H1 (cell line): ENCODE results near the gene RXFP1. TPM values are rescaled to one million over a fixed set of nuclear protein-coding genes. Genes with fewer than 3 reads are reported as not detected.

Experiments
- CTCF ChIA-PET: fragments of 300-600 bp; sonication (Branson Sonifier 250); formaldehyde crosslinking; loops from one replicate; lab custom pipeline; 2021; ENCODE audit not compliant: partially characterized antibody; lab: Charles Lee
- POLR2A ChIA-PET: fragments of 300-600 bp; sonication (Branson Sonifier 250); formaldehyde crosslinking; loops from one replicate; lab custom pipeline; 2021; ENCODE audit warnings: inconsistent platforms; ENCODE audit not compliant: partially characterized antibody; lab: Charles Lee
- DNase-seq, 2 experiments: peaks; one replicate each; pipeline versions ENCODE4 v3.0.0 to v3.0.0-alpha.2; 2010 to 2022; ENCODE audit warnings: low spot score in 2 of 2, low read depth in 1 of 2, mixed read lengths in 1 of 2
- FAIRE-seq: peaks from 2 replicates; lab custom pipeline; 2011; peaks lifted over from hg19 to GRCh38; lab: Jason Lieb, UNC
- H2AFZ ChIP-seq: 2 replicates; pipeline ENCODE4 v1.8.1; 2012; ENCODE audit warnings: low read length, inconsistent platforms
- H2AK5ac ChIP-seq: 2 replicates; pipeline ENCODE4 v1.6.1; 2013; ENCODE audit warnings: low read depth, low read length
- H2BK120ac ChIP-seq: replicated peaks from 2 replicates; pipeline ENCODE3; 2013; ENCODE audit warnings: low read depth, low read length, inconsistent platforms
- H2BK12ac ChIP-seq: 2 replicates; pipeline ENCODE4 v1.6.1; 2013; ENCODE audit warnings: low read depth, low read length
- H2BK15ac ChIP-seq: 2 replicates; pipeline ENCODE4 v1.6.1; 2013; ENCODE audit warnings: low read length
- H2BK20ac ChIP-seq: 2 replicates; pipeline ENCODE4 v1.6.1; 2013; ENCODE audit warnings: low read length
- H2BK5ac ChIP-seq: 2 replicates; pipeline ENCODE4 v1.6.1; 2013; ENCODE audit warnings: low read depth, low read length
- H3K14ac ChIP-seq: 2 replicates; pipeline ENCODE4 v1.6.1; 2013; ENCODE audit warnings: inconsistent platforms; ENCODE audit not compliant: insufficient read length
- H3K18ac ChIP-seq: 2 replicates; pipeline ENCODE4 v1.6.1; 2013; ENCODE audit warnings: low read length; ENCODE audit errors: extremely low read depth
- H3K23ac ChIP-seq: 2 replicates; pipeline ENCODE4 v1.6.1; 2013; ENCODE audit warnings: inconsistent platforms; ENCODE audit not compliant: insufficient read length
- H3K23me2 ChIP-seq: 2 replicates; pipeline ENCODE4 v1.6.1; 2013; ENCODE audit warnings: low read depth, low read length
- H3K27ac ChIP-seq: 2 replicates; pipeline ENCODE4 v1.6.1; 2011; ENCODE audit warnings: low read depth, low read length, inconsistent platforms
- H3K27me3 ChIP-seq, 4 experiments: replicated peaks in 1 of 4; 1 replicate in 1 of 4; 2 replicates in 3 of 4; pipeline versions ENCODE4 v1.6.1 to v1.8.1; 2011 to 2013; ENCODE audit warnings: low read length in 3 of 4, mild to moderate bottlenecking in 3 of 4, inconsistent platforms in 2 of 4, mixed read lengths in 2 of 4, moderate library complexity in 1 of 4; ENCODE audit not compliant: control insufficient read depth in 3 of 4, insufficient read depth in 3 of 4; ENCODE audit errors: extremely low read depth in 1 of 4
- H3K36me3 ChIP-seq, 4 experiments: 2 replicates each; pipeline versions ENCODE4 v1.6.1 to v1.8.1; 2011 to 2013; ENCODE audit warnings: mild to moderate bottlenecking in 4 of 4, low read length in 3 of 4, moderate library complexity in 2 of 4, control low read depth in 1 of 4, inconsistent platforms in 1 of 4; ENCODE audit not compliant: insufficient read depth in 4 of 4, control insufficient read depth in 2 of 4
- H3K4ac ChIP-seq: replicated peaks from 2 replicates; pipeline ENCODE3; 2013; ENCODE audit warnings: low read length, low read depth, mixed read lengths, inconsistent platforms; ENCODE audit not compliant: insufficient read length
- H3K4me1 ChIP-seq, 4 experiments: replicated peaks in 1 of 4; 1 replicate in 1 of 4; 2 replicates in 3 of 4; pipeline versions ENCODE4 v1.6.1 to v1.8.1; 2011 to 2013; ENCODE audit warnings: low read length in 3 of 4, inconsistent platforms in 2 of 4, mixed read lengths in 1 of 4; ENCODE audit not compliant: insufficient read depth in 4 of 4, control insufficient read depth in 3 of 4
- H3K4me2 ChIP-seq, 2 experiments: 2 replicates each; pipeline versions ENCODE4 v1.6.1 to v1.8.1; 2011 to 2013; ENCODE audit warnings: low read depth in 2 of 2, low read length in 2 of 2, control low read depth in 1 of 2, inconsistent platforms in 1 of 2, mild to moderate bottlenecking in 1 of 2; ENCODE audit not compliant: insufficient read depth in 1 of 2
- H3K4me3 ChIP-seq, 4 experiments: fragments of 200-600, 300-600 bp in 1 of 4; sonication (generic), shearing (Covaris generic), sonication (Bioruptor Twin) in 1 of 4; 2 replicates each; pipeline versions ENCODE4 v1.5.1 to v1.8.1; 2011 to 2016; ENCODE audit warnings: low read length in 4 of 4, low read depth in 3 of 4, control low read depth in 2 of 4, inconsistent platforms in 2 of 4, mild to moderate bottlenecking in 2 of 4, mixed read lengths in 1 of 4, moderate library complexity in 1 of 4; ENCODE audit not compliant: insufficient read depth in 2 of 4; ENCODE audit errors: extremely low read depth in 1 of 4
- H3K56ac ChIP-seq: replicated peaks from 2 replicates; pipeline ENCODE3; 2013; ENCODE audit warnings: low read depth, mild to moderate bottlenecking, mixed read lengths, low read length, inconsistent platforms; ENCODE audit not compliant: insufficient read length
- H3K79me1 ChIP-seq: 2 replicates; pipeline ENCODE4 v1.6.1; 2013; ENCODE audit warnings: low read depth, low read length, control low read depth
- H3K79me2 ChIP-seq, 2 experiments: 2 replicates each; pipeline versions ENCODE4 v1.6.1 to v1.8.1; 2012 to 2013; ENCODE audit warnings: low read length in 2 of 2, mild to moderate bottlenecking in 2 of 2, inconsistent platforms in 1 of 2; ENCODE audit not compliant: insufficient read depth in 2 of 2, control insufficient read depth in 1 of 2
- H3K9ac ChIP-seq, 4 experiments: replicated peaks in 1 of 4; 1 replicate in 1 of 4; 2 replicates in 3 of 4; pipeline versions ENCODE4 v1.6.1 to v1.8.1; 2011 to 2013; ENCODE audit warnings: low read depth in 3 of 4, low read length in 3 of 4, control low read depth in 2 of 4, mild to moderate bottlenecking in 2 of 4, moderate library complexity in 2 of 4, inconsistent platforms in 1 of 4; ENCODE audit errors: extremely low read depth in 1 of 4
- H3K9me3 ChIP-seq, 2 experiments: 2 replicates each; pipeline versions ENCODE4 v1.6.1 to v1.8.1; 2012 to 2013; ENCODE audit warnings: mild to moderate bottlenecking in 2 of 2, moderate library complexity in 2 of 2, control low read depth in 1 of 2, inconsistent platforms in 1 of 2, low read depth in 1 of 2, low read length in 1 of 2, mixed read lengths in 1 of 2; ENCODE audit not compliant: insufficient read depth in 2 of 2
- H4K20me1 ChIP-seq, 2 experiments: replicated peaks in 1 of 2; 2 replicates each; pipeline versions ENCODE3 to v1.8.1; 2011 to 2013; ENCODE audit warnings: inconsistent platforms in 2 of 2, low read length in 2 of 2, mild to moderate bottlenecking in 1 of 2; ENCODE audit not compliant: insufficient read depth in 2 of 2, control insufficient read depth in 1 of 2
- H4K5ac ChIP-seq: 2 replicates; pipeline ENCODE4 v1.6.1; 2013; ENCODE audit warnings: low read length, low read depth, mixed read lengths, inconsistent platforms; ENCODE audit not compliant: insufficient read length
- H4K8ac ChIP-seq: 2 replicates; pipeline ENCODE4 v1.8.0; 2013; ENCODE audit warnings: mild to moderate bottlenecking, moderate library complexity, low read length, inconsistent platforms; ENCODE audit not compliant: insufficient read depth; ENCODE audit errors: extremely low read depth
- H4K91ac ChIP-seq: replicated peaks from 2 replicates; pipeline ENCODE3; 2013; ENCODE audit warnings: low read length, mixed read lengths, inconsistent platforms; ENCODE audit not compliant: insufficient read length
- ATF3 ChIP-seq: IDR thresholded peaks from 2 replicates; pipeline ENCODE4 v1.6.1; 2011; ENCODE audit warnings: low read depth, mild to moderate bottlenecking, low read length; ENCODE audit not compliant: insufficient read depth
- CHD1 ChIP-seq: IDR thresholded peaks from 2 replicates; pipeline ENCODE4 v1.6.1; 2012; ENCODE audit warnings: low read depth, low read length, improper control_type of control experiment
- CHD2 ChIP-seq: IDR thresholded peaks from 2 replicates; pipeline ENCODE4 v1.6.1; 2012; ENCODE audit warnings: low read length, improper control_type of control experiment
- EGR1 ChIP-seq: IDR thresholded peaks from 2 replicates; pipeline ENCODE4 v1.6.1; 2011; ENCODE audit warnings: low read depth, low read length, borderline replicate concordance
- FOSL1 ChIP-seq: IDR thresholded peaks from 2 replicates; pipeline ENCODE4 v1.6.1; 2011; ENCODE audit warnings: mild to moderate bottlenecking, low read depth, low read length, moderate library complexity; ENCODE audit not compliant: insufficient read depth
- PHF8 ChIP-seq: fragments of 200-600 bp; sonication (generic); conservative IDR thresholded peaks from 2 replicates; pipeline ENCODE4 v1.7.1; 2012; ENCODE audit warnings: low read depth, mild to moderate bottlenecking, inconsistent platforms, low read length, moderate library complexity
- RNF2 ChIP-seq: fragments of 200-900, 300-1000 bp; sonication (generic); IDR thresholded peaks from 2 replicates; pipeline ENCODE4 v1.7.1; 2016; ENCODE audit warnings: borderline replicate concordance, low read depth, mild to moderate bottlenecking, antibody characterized with exemption, low read length; ENCODE audit not compliant: poor library complexity, severe bottlenecking; ENCODE audit errors: missing control alignments
- SIRT6 ChIP-seq: IDR thresholded peaks from one replicate; pipeline ENCODE4 v1.7.1; 2012; ENCODE audit warnings: low read length, inconsistent platforms
- TAF7 ChIP-seq: optimal IDR thresholded peaks from 2 replicates; pipeline ENCODE3; 2011; ENCODE audit warnings: low read depth, mild to moderate bottlenecking, inconsistent platforms, low read length, moderate library complexity, borderline replicate concordance
- WGBS, 2 experiments: shearing (Covaris generic) in 1 of 2; methylation state at CpG; one replicate each; pipeline versions ENCODE4 v1.1.6 to v1.1.7; 2013 to 2015; ENCODE audit warnings: low lambda C conversion rate in 2 of 2, mixed read lengths in 2 of 2, inconsistent platforms in 1 of 2, low coverage in 1 of 2, missing lambda C conversion rate in 1 of 2; ENCODE audit not compliant: insufficient replicate concordance in 2 of 2, insufficient coverage in 1 of 2, insufficient read length in 1 of 2; ENCODE audit errors: extremely low coverage in 1 of 2, missing lambda C conversion rate in 1 of 2; 5-methylcytosine and 5-hydroxymethylcytosine counted together
- polyA plus RNA-seq, 7 experiments: library from polyadenylated mRNA; depleted of rRNA in 3 of 7; stranded (reverse) in 5 of 7; unstranded in 2 of 7; fragments of >200 nt in 5 of 7; fragments of 200-250 nt in 2 of 7; gene quantifications; 1 replicate in 5 of 7; 2 replicates in 1 of 7; 4 replicates in 1 of 7; pipeline versions ENCODE4 v1.2.1 to v1.2.3, GENCODE V29; 2011 to 2013; ENCODE audit warnings: missing spikeins in 2 of 7, mixed read lengths in 2 of 7
- total RNA-seq: library from RNA; stranded (reverse); fragmentation: NEBNext Ultra II Directional; extraction: Animal tissue kit (Norgen Biotek cat#: 25700); gene quantifications from 2 replicates; pipeline ENCODE4 v1.2.1, GENCODE V29; 2021

Gene RXFP1
- total and polyA plus RNA-seq, 2 of the 8 experiments (the other 6 are each of a cell fraction or from before 2014, with no cell fraction given): 0.14 to 0.56 TPM

DNA sequence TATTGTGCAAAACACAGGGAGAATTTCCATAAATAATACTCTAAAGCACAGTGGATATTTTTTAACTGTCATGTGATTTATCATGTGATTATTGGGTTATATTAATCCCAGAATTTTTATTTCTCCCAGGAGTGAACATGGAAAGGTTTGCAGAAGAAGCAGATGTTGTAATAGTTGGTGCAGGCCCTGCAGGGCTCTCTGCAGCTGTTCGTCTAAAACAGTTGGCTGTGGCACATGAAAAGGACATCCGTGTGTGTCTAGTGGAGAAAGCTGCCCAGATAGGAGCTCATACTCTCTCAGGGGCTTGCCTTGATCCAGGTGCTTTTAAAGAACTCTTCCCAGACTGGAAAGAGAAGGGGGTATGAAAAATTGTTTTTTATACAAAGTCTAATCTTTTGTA, 160.4 kb downstream of the RXFP1 start:
- H2BK120ac ChIP-seq: no peak overlapping the region
- H3K4me3 ChIP-seq: no peak overlapping the region
- 91% methylated on average over 2 of the region's 2 CpGs; no CpG with 5 or more reads in 1 of the 2 experiments for WGBS, 2 experiments
- CTCF ChIA-PET: interaction anchor here (0.7 to 2.3 kb wide), 2 partner anchors 10 to 150 kb away, joined by 3 to 6 read pairs; no protein-coding TSS in a partner anchor
- peak overlapping the region in 1 of 4 experiments; percentile 13; a peak in 1 of 7 replicates for H3K9ac ChIP-seq
- peaks cover 0 to 1% of the 10 kb centered on the region in 2 experiments for H4K20me1 ChIP-seq
- H4K91ac ChIP-seq: no peak overlapping the region
- no peak for TF ChIP-seq SIRT6
- no peak for TF ChIP-seq PHF8
- TF ChIP-seq ATF3: no peak
- TF ChIP-seq RNF2: no peak
- no peak for TF ChIP-seq CHD1
- TF ChIP-seq TAF7: no peak
- TF ChIP-seq EGR1: no peak
- TF ChIP-seq CHD2: no peak
- no peak for TF ChIP-seq FOSL1
- TF ChIP-seq, all 59 proteins: peak for 0
- H3K36me3 ChIP-seq: no peaks in the 10 kb centered on the region
- H4K5ac ChIP-seq: no peak overlapping the region
- H3K79me1 ChIP-seq: no peaks in the 10 kb centered on the region
- no peaks in the 10 kb centered on the region for H3K79me2 ChIP-seq
- H3K18ac ChIP-seq: no peak overlapping the region
- H3K23me2 ChIP-seq: no peaks in the 10 kb centered on the region
- no peak overlapping the region for H3K4me2 ChIP-seq
- H3K27ac ChIP-seq: no peak overlapping the region
- H3K23ac ChIP-seq: no peak overlapping the region
- H2AK5ac ChIP-seq: no peak overlapping the region
- no peak overlapping the region for H3K56ac ChIP-seq
- no peaks in the 10 kb centered on the region for H3K27me3 ChIP-seq
- H3K14ac ChIP-seq: no peak overlapping the region
- H2AFZ ChIP-seq: no peak overlapping the region
- H3K4ac ChIP-seq: no peak overlapping the region
- H2BK20ac ChIP-seq: no peak overlapping the region
- no peak for FAIRE-seq
- no peak overlapping the region for H4K8ac ChIP-seq
- H2BK15ac ChIP-seq: no peak overlapping the region
- no peak for DNase-seq
- H2BK5ac ChIP-seq: no peak overlapping the region
- no peaks in the 10 kb centered on the region for H3K9me3 ChIP-seq
- POLR2A ChIA-PET: no interaction called here
- 0 out of 7 replicates have a peak, but pooled peaks cover 0 to 4% (median 0%) of the 10 kb centered on the region in 4 experiments for H3K4me1 ChIP-seq
- no peak overlapping the region for H2BK12ac ChIP-seq
